ENCODE results near the gene RBKS.
"Not testable (repeated sequence)": the region's sequence is repeated elsewhere in the genome, so short reads cannot be mapped to it uniquely, and the experiment has no call there.

RBKS gene

DNA sequence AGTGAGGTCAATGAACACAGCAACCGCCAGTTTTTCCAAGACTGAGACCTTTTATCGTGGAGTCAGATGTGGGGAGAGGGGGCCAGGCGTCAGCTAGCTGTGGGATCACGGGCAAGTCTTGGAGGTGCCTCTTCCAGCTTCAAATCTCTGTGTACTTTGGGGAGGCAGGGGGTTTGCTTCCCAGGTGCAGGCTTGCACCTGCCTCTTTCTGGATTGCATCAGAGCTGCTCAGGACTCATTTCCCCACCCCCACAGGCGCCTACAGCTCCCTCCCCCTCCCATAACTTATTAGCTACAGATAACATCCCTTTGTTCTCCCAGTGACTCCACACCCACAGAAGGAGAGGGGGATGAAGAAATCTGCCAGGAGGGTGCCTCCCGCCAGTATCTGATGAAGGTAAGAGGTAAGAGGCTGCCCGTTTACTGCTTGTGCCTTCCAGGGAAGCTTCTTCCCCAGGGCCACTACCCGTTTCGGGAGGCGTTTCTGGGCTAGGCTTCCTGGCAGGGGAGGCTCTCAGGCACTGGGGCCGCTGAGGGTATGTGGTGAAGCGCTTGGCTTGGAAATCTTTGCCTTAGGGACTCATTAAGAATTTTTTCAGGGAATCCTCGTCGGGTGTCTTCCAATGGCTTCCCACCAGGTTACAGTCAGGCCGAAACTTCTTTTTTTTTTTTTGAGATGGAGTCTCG is 137.5 kb downstream of the RBKS start:
- no peak for TF ChIP-seq CTCF (IDR thresholded peaks at IDR 0.05; ENCODE audit: low read depth, low read length, missing control alignments)
- no peak overlapping the region for H3K4me3 ChIP-seq (ENCODE audit: low read depth, low read length)
- no peak for DNase-seq (ENCODE audit: low read depth)
- in situ Hi-C loops (cut with HindIII; ENCODE audit: low sequenced_read_pairs), result no loop called here

DNA sequence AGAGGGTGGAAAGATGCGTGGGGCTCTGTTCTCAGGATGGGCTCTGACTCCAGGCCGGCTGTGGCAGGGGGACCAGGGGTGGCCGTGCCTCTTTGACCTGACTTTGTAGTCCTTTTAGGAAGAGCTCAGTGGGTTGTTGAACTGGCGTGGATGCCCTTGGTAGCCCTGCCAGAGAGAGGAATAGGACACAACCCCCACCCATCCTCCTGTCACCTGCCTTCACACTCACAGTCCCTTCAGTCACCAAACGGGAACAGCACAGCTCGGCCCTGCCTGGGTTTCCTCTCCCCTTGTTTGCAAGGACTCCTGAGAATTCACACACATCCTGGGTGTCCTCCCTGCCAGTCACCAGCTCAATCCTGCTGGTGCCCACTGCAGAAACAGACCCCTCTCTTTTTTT is 138.8 kb downstream of the RBKS start:
- H3K4me3 ChIP-seq (ENCODE audit: low read depth, low read length), result no peak overlapping the region
- TF ChIP-seq CTCF (IDR thresholded peaks at IDR 0.05; ENCODE audit: low read depth, low read length, missing control alignments), result no peak
- in situ Hi-C loops (cut with HindIII; ENCODE audit: low sequenced_read_pairs), result no loop called here
- DNase-seq (ENCODE audit: low read depth), result no peak

GRCh38 chr2:27748803-27749554 is 141.2 kb downstream of the RBKS start:
- in situ Hi-C loops (cut with HindIII; ENCODE audit: low sequenced_read_pairs); DNase-seq (ENCODE audit: low read depth); H3K4me3 ChIP-seq (ENCODE audit: low read depth, low read length): not testable (repeated sequence)

GRCh38 chr2:27747827-27748352 is 142.3 kb downstream of the RBKS start:
- no peak for TF ChIP-seq CTCF (IDR thresholded peaks at IDR 0.05; ENCODE audit: low read depth, low read length, missing control alignments)
- in situ Hi-C loops (cut with HindIII; ENCODE audit: low sequenced_read_pairs), result no loop called here
- H3K4me3 ChIP-seq (ENCODE audit: low read depth, low read length), result no peak overlapping the region
- no peak for DNase-seq (ENCODE audit: low read depth)

DNA sequence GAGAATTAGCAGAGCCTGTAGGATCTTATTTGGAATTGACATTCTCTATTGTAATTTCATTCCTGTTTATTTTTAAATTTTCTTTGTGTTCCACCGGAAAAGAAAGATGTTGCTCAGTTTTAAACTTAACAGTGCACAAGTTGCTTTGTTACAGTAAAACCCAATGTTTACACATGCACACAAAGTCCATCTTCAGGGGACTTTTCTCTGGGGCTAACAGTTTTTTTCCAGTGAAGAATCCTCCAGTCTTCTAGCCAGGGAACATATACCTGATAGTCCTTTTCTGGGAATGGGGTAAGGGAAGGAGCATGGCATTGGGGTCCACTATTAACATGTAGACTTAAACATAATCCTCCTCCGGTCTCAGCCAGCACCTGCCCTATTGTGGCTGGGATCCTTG is 143.9 kb downstream of the RBKS start:
- H3K4me3 ChIP-seq (ENCODE audit: low read depth, low read length), result no peak overlapping the region
- in situ Hi-C loops (cut with HindIII; ENCODE audit: low sequenced_read_pairs), result no loop called here
- DNase-seq (ENCODE audit: low read depth), result no peak
- no peak for TF ChIP-seq CTCF (IDR thresholded peaks at IDR 0.05; ENCODE audit: low read depth, low read length, missing control alignments)

DNA sequence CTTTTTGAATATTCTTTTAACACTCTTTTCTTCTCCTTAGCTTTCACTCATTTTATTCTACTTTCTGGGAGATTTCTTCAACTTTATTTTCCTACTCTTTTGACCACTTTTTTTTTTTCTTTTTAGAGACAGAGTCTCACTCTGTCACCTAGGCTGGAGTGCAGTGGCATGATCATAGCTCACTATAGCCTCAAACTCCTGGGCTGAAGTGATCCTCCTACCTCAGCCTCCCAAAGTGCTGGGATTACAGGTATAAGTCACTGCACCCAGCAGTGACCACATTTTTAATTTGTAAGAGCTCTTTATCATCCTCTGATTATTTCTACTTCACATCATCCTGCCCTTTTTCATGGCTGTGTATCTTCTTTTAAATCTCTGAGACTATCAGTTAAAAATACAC is 144.7 kb downstream of the RBKS start:
- in situ Hi-C loops (cut with HindIII; ENCODE audit: low sequenced_read_pairs); H3K4me3 ChIP-seq (ENCODE audit: low read depth, low read length); DNase-seq (ENCODE audit: low read depth): not testable (repeated sequence)

- no peak for TF ChIP-seq CTCF (IDR thresholded peaks at IDR 0.05; ENCODE audit: low read depth, low read length, missing control alignments)
- no peak overlapping the region for H3K4me3 ChIP-seq (ENCODE audit: low read depth, low read length)
- DNase-seq (ENCODE audit: low read depth), result no peak
- in situ Hi-C loops (cut with HindIII; ENCODE audit: low sequenced_read_pairs), result no loop called here
Measured at GRCh38 chr2:27742571-27742970, 147.6 kb downstream of the RBKS start.
